GM12873 (cell line): ENCODE results near the gene ZNF827.

ENCODE experiments used
- CTCF ChIP-seq: IDR thresholded peaks from 2 replicates; pipeline ENCODE4 v1.5.1; 2012; ENCODE audit warnings: low read depth, mild to moderate bottlenecking, moderate library complexity, low read length, control low read depth; ENCODE audit not compliant: insufficient read depth; ENCODE audit errors: missing control alignments

ZNF827 gene

DNA sequence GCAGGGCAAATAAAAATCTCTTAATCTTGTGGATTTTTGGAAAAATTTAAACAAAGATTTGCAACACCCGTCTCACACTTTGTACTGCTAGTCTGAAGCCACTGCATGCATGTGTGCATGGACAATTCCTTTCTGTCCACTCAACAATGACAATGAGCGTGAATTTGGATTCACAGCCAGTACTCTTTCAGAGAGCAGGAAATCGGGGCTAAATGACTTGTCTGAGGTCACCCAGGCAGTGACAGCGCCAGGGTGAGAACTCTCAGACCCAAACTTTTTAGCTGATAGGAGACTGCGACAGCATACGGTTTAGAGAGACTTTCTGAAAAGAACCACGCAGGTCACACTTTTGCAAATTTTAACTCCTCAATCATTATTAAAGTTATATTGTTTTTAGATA lies 90.9 kb downstream of the ZNF827 start:
- no peak for TF ChIP-seq CTCF

DNA sequence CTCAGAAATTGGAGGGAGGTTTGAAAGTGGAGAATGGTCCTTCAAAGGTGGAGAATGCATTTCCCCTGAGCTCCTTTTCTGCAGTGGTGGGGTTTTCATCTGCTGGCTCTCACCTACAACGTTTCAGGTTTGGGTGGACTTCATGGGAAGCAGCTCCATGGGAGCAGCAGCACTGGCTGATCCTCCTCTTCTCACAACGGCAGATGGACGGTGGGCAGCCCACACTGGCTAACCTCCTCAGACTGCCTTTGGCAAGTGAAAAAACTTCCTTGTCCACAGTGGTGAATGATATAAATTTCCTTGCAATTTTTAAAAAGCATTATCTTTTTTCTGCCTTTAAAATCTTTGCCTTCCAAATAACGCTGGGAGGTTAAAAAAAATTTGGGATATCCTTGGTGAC lies 93.5 kb downstream of the ZNF827 start:
- no peak for TF ChIP-seq CTCF

- TF ChIP-seq CTCF = no peak
These were observed 95.0 kb downstream of the ZNF827 start for GRCh38 chr4:145843639-145844038.

GRCh38 chr4:145843148-145843547 lies 95.5 kb downstream of the ZNF827 start:
- TF ChIP-seq CTCF = no peak

- no peak for TF ChIP-seq CTCF
These were observed 96.3 kb downstream of the ZNF827 start for GRCh38 chr4:145842224-145842887.

DNA sequence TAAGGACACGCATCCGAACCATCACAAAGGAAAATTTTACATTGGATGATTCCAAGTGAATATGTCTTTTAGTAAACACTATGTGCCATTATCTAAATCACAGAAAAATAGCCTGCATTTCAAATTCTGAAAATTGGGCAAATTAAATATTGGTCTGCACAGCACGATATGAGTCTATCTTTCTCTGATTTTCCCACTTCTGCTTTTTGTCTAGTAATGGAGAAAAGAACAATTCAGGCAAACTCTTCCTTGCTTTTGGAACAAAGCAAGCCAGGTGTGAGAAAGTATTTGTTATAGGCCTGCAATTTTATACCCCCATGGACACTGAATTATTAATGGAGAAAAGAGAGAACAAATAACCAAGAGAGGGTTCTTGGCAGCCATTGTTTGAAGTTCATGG lies 97.8 kb downstream of the ZNF827 start:
- no peak for TF ChIP-seq CTCF

DNA sequence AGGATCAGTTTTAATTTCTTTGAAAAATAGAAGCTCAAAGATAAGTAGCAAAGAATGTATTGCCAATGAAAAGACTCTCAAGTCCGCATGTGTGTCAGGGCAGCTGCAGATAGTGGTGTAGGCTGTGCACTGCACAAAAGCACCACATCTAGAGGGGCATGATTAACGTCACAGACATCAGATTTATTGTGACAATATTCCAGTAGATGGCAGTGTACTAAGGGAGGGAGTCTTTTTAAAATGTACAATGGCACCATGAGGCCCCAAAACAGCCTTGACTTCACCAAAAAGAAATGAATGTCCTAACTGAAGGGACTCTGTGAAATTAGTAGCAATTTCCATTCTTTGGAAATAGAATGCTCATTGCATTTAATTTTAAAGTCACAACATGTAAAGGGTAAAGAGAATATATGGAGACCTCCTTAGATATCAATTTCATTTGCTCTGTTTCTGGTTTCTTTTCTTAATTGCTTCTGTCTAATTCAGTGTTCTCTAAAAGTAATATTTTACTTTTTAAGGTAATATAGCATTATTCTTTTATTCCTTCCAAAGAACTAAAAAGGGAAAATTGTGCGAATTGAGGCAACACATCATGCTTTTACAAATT lies 98.4 kb downstream of the ZNF827 start:
- TF ChIP-seq CTCF = peak; percentile 53

DNA sequence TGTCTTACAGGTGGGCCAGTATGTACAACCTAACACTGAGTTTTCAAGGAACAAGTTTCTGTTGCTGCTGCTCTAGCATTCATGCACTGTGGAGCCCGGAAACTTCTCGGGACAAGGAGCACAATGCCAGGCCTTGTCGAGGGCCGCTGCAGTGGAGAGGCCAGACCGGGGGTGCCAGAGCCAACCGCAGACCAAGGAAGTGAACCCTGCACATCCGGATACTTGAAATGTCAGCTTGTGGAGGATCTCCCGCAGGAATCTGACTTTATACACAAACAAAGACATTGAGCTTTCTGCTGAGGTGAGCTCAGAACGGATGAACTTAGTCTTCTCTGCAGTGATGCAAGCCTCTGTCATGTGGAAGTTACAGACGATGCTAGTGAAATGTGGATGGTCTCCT lies 99.5 kb downstream of the ZNF827 start:
- TF ChIP-seq CTCF = no peak
